DLD1 (cell line): ENCODE measurements around the gene TMEM214.
"Not testable (repeated sequence)": the region's sequence is repeated elsewhere in the genome, so short reads cannot be mapped to it uniquely, and the experiment has no call there.

ENCODE experiments used
- in situ Hi-C: cut with HindIII; loops from 2 replicates; pipeline ENCODE4 v1.10.0; 2017; ENCODE audit warnings: low sequenced_read_pairs

Gene TMEM214

GRCh38 chr2:27069436-27069835, 36.7 kb downstream of the TMEM214 start:
- in situ Hi-C loops: no loop called here

GRCh38 chr2:27069961-27070618, 37.3 kb downstream of the TMEM214 start:
- in situ Hi-C loops: no loop called here

GRCh38 chr2:27070653-27071276, 38.0 kb downstream of the TMEM214 start:
- in situ Hi-C loops: no loop called here

- in situ Hi-C loops: no loop called here
Measured at GRCh38 chr2:27071277-27071989, 38.7 kb downstream of the TMEM214 start, which contains the start of gene OST4. TSS of gene OST4 (minus strand) at chr2:27071654.

GRCh38 chr2:27071990-27072830, 39.4 kb downstream of the TMEM214 start:
- in situ Hi-C loops: no loop called here

- in situ Hi-C loops: no loop called here
Measured at GRCh38 chr2:27072920-27073319, 40.2 kb downstream of the TMEM214 start.

GRCh38 chr2:27073782-27074181, 41.0 kb downstream of the TMEM214 start:
- in situ Hi-C loops: no loop called here

GRCh38 chr2:27074738-27075565, 42.2 kb downstream of the TMEM214 start:
- in situ Hi-C loops: no loop called here

- in situ Hi-C loops: not testable (repeated sequence)
Measured at GRCh38 chr2:27075566-27075871, 42.8 kb downstream of the TMEM214 start.

- in situ Hi-C loops: no loop called here
Measured at GRCh38 chr2:27076323-27076722, 43.6 kb downstream of the TMEM214 start.

- in situ Hi-C loops: no loop called here
Measured at GRCh38 chr2:27077231-27077630, 44.5 kb downstream of the TMEM214 start.

- in situ Hi-C loops: no loop called here
Measured at GRCh38 chr2:27078267-27079194, 45.8 kb downstream of the TMEM214 start, which contains the start of gene EMILIN1. TSS of gene EMILIN1 (plus strand) at chr2:27078615. CDS start at chr2:27079066, 451 bp downstream.

GRCh38 chr2:27079233-27080139, 46.7 kb downstream of the TMEM214 start:
- in situ Hi-C loops: no loop called here

GRCh38 chr2:27080140-27080469, 47.3 kb downstream of the TMEM214 start:
- in situ Hi-C loops: no loop called here

- in situ Hi-C loops: no loop called here
Measured at GRCh38 chr2:27080603-27080936, 47.8 kb downstream of the TMEM214 start.

GRCh38 chr2:27081984-27082772, 49.4 kb downstream of the TMEM214 start:
- in situ Hi-C loops: no loop called here

GRCh38 chr2:27082773-27083409, 50.1 kb downstream of the TMEM214 start:
- in situ Hi-C loops: no loop called here
